Measurements from ENCODE around the gene BST1. TPM values are rescaled to one million over a fixed set of nuclear protein-coding genes. Genes with fewer than 3 reads are reported as not detected.
"Not testable (repeated sequence)": the region's sequence is repeated elsewhere in the genome, so short reads cannot be mapped to it uniquely, and the experiment has no call there.

Gene BST1
- total RNA-seq, 1 experiment from 2014 or later: 0.41 TPM

DNA sequence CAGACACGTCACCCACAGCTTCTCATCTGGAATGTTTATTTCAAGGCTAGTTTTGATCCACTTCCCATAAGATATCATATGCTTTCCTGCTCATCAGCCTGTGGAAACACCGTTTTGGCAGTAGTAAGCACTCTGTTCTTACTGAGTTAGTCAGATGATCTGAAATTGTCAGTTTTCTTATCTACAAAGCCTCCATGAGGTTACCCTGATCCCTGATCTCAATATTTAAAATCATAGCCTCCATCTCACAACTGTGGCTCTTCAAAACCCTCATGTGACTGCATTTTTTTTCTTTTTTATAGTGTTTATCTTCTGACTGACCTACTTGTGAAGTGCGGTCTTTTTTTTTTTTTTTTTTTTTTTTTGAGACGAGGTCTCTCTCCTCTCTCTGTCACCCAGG, 22.7 kb downstream of the BST1 start:
- POLR2A ChIA-PET: no interaction called here
- CTCF ChIA-PET: no interaction called here
- H3K27me3 Mint-ChIP-seq (ENCODE audit: insufficient read depth, unreplicated experiment): no peaks in the 10 kb centered on the region

DNA sequence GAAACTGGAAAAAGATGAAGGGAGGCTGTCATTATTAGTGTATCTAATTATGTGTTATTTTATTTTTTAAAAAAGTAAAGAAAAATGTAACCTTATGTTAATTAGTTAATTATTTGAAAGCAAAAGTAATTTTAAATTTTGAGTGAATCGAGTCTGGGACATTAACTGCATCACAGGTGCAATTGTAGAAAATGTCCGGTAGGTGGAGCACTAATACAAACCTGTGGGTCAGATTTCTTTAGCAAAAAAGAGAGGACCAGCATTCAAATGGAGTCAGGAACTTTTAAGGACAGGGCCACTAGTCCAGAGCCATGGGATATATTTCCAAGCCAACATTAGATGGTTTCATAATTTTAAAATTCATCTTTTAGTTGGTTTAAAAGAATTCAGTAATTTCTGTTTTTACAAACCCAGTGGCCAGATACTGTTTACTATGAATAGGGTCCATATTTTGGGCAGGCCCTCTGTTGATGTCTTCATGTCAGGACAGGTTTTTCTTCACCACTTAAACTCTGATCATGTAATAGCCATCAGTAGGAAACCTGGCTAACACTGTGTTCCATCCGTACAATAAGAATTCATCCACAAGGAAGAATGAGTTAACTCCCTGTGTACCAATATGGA, 27.2 kb downstream of the BST1 start:
- Histone ChIP-seq H3K9me3 (no peaks in the 10 kb centered on the region), H3K4me1 (no peaks in the 10 kb centered on the region), H3K36me3 (ENCODE audit: control insufficient read depth, insufficient read depth, low read length) (no peaks in the 10 kb centered on the region), H3K4me3 (ENCODE audit: low read depth, low read length) (no peak overlapping the region), H3K27me3 (replicated peaks; ENCODE audit: control insufficient read depth, insufficient read depth, low read length) (no peaks in the 10 kb centered on the region)
- H3K4me3 Mint-ChIP-seq (ENCODE audit: unreplicated experiment): no peak overlapping the region
- TF ChIP-seq, protein P1, sequence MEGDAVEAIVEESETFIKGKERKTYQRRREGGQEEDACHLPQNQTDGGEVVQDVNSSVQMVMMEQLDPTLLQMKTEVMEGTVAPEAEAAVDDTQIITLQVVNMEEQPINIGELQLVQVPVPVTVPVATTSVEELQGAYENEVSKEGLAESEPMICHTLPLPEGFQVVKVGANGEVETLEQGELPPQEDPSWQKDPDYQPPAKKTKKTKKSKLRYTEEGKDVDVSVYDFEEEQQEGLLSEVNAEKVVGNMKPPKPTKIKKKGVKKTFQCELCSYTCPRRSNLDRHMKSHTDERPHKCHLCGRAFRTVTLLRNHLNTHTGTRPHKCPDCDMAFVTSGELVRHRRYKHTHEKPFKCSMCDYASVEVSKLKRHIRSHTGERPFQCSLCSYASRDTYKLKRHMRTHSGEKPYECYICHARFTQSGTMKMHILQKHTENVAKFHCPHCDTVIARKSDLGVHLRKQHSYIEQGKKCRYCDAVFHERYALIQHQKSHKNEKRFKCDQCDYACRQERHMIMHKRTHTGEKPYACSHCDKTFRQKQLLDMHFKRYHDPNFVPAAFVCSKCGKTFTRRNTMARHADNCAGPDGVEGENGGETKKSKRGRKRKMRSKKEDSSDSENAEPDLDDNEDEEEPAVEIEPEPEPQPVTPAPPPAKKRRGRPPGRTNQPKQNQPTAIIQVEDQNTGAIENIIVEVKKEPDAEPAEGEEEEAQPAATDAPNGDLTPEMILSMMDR (IDR thresholded peaks at IDR 0.05; ENCODE audit: insufficient read depth in 1 of 2, low read depth in 1 of 2, low read length in 1 of 2, severe bottlenecking in 1 of 2, unreplicated experiment in 1 of 2): peak; percentile 66 to 67
- DNase-seq: peak in 1 of 2 experiments; percentile 38
- no peak overlapping the region for H3K27ac Mint-ChIP-seq (ENCODE audit: unreplicated experiment)
- ChIA-PET CTCF (no interaction called here), POLR2A (no interaction called here)
- no peaks in the 10 kb centered on the region for H3K36me3 Mint-ChIP-seq (ENCODE audit: insufficient read depth, unreplicated experiment)
- no TSS peak for BruUV-seq (replicated peaks)
- intact Hi-C loops (cut with micrococcal nuclease; ENCODE audit: unreplicated experiment): loop anchor here (2.0 to 5.0 kb wide), 3 partner anchors 27 to 272 kb away; no protein-coding TSS in a partner anchor
- no peaks in the 10 kb centered on the region for H3K9me3 Mint-ChIP-seq (ENCODE audit: unreplicated experiment)
- H3K4me1 Mint-ChIP-seq (ENCODE audit: low read depth, unreplicated experiment): no peaks in the 10 kb centered on the region
- peaks cover 3% of the 10 kb centered on the region for H3K27me3 Mint-ChIP-seq (ENCODE audit: insufficient read depth, unreplicated experiment)

More for the DNA sequence above, 22.7 kb downstream of the BST1 start:
- DNase-seq: no peak
- intact Hi-C loops (cut with micrococcal nuclease; ENCODE audit: unreplicated experiment): loop anchor here (5.0 kb wide), 1 partner anchor 277 kb away; no protein-coding TSS in a partner anchor
- TF ChIP-seq, protein P1 (IDR thresholded peaks at IDR 0.05; ENCODE audit: insufficient read depth in 1 of 2, low read depth in 1 of 2, low read length in 1 of 2, severe bottlenecking in 1 of 2, unreplicated experiment in 1 of 2): no peak
- no peaks in the 10 kb centered on the region for H3K36me3 ChIP-seq (ENCODE audit: control insufficient read depth, insufficient read depth, low read length)
- Mint-ChIP-seq H3K27ac (ENCODE audit: unreplicated experiment) (no peak overlapping the region), H3K4me3 (ENCODE audit: unreplicated experiment) (no peak overlapping the region), H3K36me3 (ENCODE audit: insufficient read depth, unreplicated experiment) (no peaks in the 10 kb centered on the region), H3K4me1 (ENCODE audit: low read depth, unreplicated experiment) (no peaks in the 10 kb centered on the region), H3K9me3 (ENCODE audit: unreplicated experiment) (no peaks in the 10 kb centered on the region)
- no peak overlapping the region for H3K4me3 ChIP-seq (ENCODE audit: low read depth, low read length)
- H3K27me3 ChIP-seq (replicated peaks; ENCODE audit: control insufficient read depth, insufficient read depth, low read length): no peaks in the 10 kb centered on the region
- H3K4me1 ChIP-seq: no peaks in the 10 kb centered on the region
- no TSS peak for BruUV-seq (replicated peaks)
- H3K9me3 ChIP-seq: no peaks in the 10 kb centered on the region

GRCh38 chr4:15733061-15733460, 30.2 kb downstream of the BST1 start:
- intact Hi-C loops (cut with micrococcal nuclease; ENCODE audit: unreplicated experiment); H3K9me3 Mint-ChIP-seq (ENCODE audit: unreplicated experiment); DNase-seq; H3K36me3 ChIP-seq (ENCODE audit: control insufficient read depth, insufficient read depth, low read length); H3K27ac Mint-ChIP-seq (ENCODE audit: unreplicated experiment); BruUV-seq (replicated peaks); H3K27me3 Mint-ChIP-seq (ENCODE audit: insufficient read depth, unreplicated experiment); H3K27me3 ChIP-seq (replicated peaks; ENCODE audit: control insufficient read depth, insufficient read depth, low read length); POLR2A ChIA-PET; H3K9me3 ChIP-seq; H3K4me1 ChIP-seq; H3K4me3 Mint-ChIP-seq (ENCODE audit: unreplicated experiment); H3K36me3 Mint-ChIP-seq (ENCODE audit: insufficient read depth, unreplicated experiment); H3K4me1 Mint-ChIP-seq (ENCODE audit: low read depth, unreplicated experiment); H3K4me3 ChIP-seq (ENCODE audit: low read depth, low read length); CTCF ChIA-PET: not testable (repeated sequence)
